ENCODE results near the gene CTU2. TPM values are rescaled to one million over a fixed set of nuclear protein-coding genes. Genes with fewer than 3 reads are reported as not detected.

The CTU2 gene
- total and polyA plus RNA-seq, 2 of the 8 experiments (the other 6 are each of a cell fraction or from before 2014, with no cell fraction given) = 32.7 to 42.9 TPM

- TF ChIP-seq BACH1 (IDR thresholded peaks at IDR 0.05; ENCODE audit: low read length) (no peak), CBX5 (IDR thresholded peaks at IDR 0.05; ENCODE audit: low read depth, low read length) (no peak), SIX5 (IDR thresholded peaks at IDR 0.05; ENCODE audit: low read depth, low read length) (no peak), MAX (IDR thresholded peaks at IDR 0.05) (no peak)
These were observed 54.3 kb downstream of the CTU2 start (continued) for GRCh38 chr16:88760424-88761142.

All from H1 (cell line).